ENCODE data around the gene GAD1.

The GAD1 gene

DNA sequence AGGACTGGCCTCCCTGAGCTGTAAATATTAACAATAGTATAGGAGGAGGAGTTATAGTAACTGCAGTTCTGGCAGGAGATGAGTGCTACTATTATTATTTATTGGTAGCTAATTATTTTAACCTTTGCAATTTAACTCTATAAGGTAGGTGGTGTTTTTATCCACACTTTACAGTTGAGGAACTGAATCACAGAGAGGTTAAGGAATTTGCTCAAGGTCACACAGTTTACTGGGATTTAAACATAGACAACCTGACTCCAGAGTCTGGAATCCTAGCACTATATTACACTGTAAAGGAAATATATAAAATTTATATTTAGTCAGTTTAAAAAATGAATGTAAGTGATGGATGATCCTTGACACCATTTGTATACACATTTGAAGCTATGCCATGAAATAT is 44.4 kb upstream of the GAD1 start:
- no peak for DNase-seq (ENCODE audit: low spot score)
- Histone ChIP-seq H3K27me3 (ENCODE audit: insufficient read depth, poor library complexity, severe bottlenecking) (no peaks in the 10 kb centered on the region), H3K9me3 (ENCODE audit: severe bottlenecking) (no peaks in the 10 kb centered on the region), H3K4me3 (ENCODE audit: severe bottlenecking) (no peak overlapping the region), H3K4me1 (ENCODE audit: insufficient read depth, poor library complexity, severe bottlenecking) (no peaks in the 10 kb centered on the region), H3K27ac (ENCODE audit: poor library complexity, severe bottlenecking) (no peak overlapping the region), H3K36me3 (ENCODE audit: low read depth) (no peaks in the 10 kb centered on the region)
- no peak for TF ChIP-seq CTCF (IDR thresholded peaks at IDR 0.05; ENCODE audit: poor library complexity, severe bottlenecking)
- ATAC-seq (ENCODE audit: low read depth), result no peak

DNA sequence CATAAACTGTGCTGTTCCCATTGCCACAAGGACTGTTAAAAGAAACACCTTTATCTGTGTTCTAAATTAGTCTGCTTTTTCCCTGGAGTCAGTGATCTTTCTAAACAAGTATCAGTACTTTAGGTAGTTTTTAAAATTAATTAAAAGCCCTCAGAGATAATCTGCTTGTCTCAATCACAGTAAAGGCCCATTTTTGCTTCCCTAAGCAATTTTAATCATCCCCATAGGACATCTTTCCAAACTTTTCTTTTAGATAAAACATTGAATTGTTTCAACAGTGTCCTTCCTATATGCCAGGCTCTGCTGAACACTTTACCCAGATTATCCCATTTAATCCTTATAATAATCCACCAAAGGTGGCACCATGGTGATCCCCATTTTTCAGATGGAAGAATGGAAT is 42.6 kb upstream of the GAD1 start:
- Histone ChIP-seq H3K27me3 (ENCODE audit: insufficient read depth, poor library complexity, severe bottlenecking) (no peaks in the 10 kb centered on the region), H3K36me3 (ENCODE audit: low read depth) (no peaks in the 10 kb centered on the region), H3K9me3 (ENCODE audit: severe bottlenecking) (no peaks in the 10 kb centered on the region), H3K4me3 (ENCODE audit: severe bottlenecking) (no peak overlapping the region), H3K4me1 (ENCODE audit: insufficient read depth, poor library complexity, severe bottlenecking) (no peaks in the 10 kb centered on the region), H3K27ac (ENCODE audit: poor library complexity, severe bottlenecking) (no peak overlapping the region)
- DNase-seq (ENCODE audit: low spot score) (no peak), ATAC-seq (ENCODE audit: low read depth) (no peak)
- TF ChIP-seq CTCF (IDR thresholded peaks at IDR 0.05; ENCODE audit: poor library complexity, severe bottlenecking), result no peak

DNA sequence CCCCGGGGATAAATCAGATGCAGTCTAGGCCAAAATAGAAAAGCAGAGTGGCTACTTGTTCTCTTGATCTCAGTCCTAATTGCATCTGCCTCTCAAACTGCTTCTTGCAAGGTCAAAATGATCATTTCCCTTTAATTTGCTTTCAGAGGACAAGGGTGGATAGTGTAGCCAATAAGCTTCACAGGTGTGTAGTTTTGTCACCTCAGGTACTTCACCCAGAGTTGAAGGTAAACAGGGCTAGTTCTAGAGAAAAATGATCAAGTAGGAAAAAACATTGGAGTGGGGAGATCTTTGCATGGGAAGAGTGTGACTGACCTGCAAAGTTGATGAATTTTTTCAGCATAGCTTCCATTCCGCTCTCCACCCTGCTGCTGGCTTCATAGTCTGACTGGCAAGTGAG is 37.8 kb upstream of the GAD1 start:
- Histone ChIP-seq H3K4me1 (ENCODE audit: insufficient read depth, poor library complexity, severe bottlenecking) (no peaks in the 10 kb centered on the region), H3K36me3 (ENCODE audit: low read depth) (no peaks in the 10 kb centered on the region), H3K27ac (ENCODE audit: poor library complexity, severe bottlenecking) (no peak overlapping the region), H3K4me3 (ENCODE audit: severe bottlenecking) (no peak overlapping the region), H3K9me3 (ENCODE audit: severe bottlenecking) (no peaks in the 10 kb centered on the region), H3K27me3 (ENCODE audit: insufficient read depth, poor library complexity, severe bottlenecking) (no peaks in the 10 kb centered on the region)
- ATAC-seq (ENCODE audit: low read depth) (no peak), DNase-seq (ENCODE audit: low spot score) (no peak)
- TF ChIP-seq CTCF (IDR thresholded peaks at IDR 0.05; ENCODE audit: poor library complexity, severe bottlenecking), result no peak

GRCh38 chr2:170779304-170779703 is 37.4 kb upstream of the GAD1 start:
- TF ChIP-seq CTCF (IDR thresholded peaks at IDR 0.05; ENCODE audit: poor library complexity, severe bottlenecking), result no peak
- H3K4me1 ChIP-seq (ENCODE audit: insufficient read depth, poor library complexity, severe bottlenecking), result no peaks in the 10 kb centered on the region
- ATAC-seq (ENCODE audit: low read depth) (no peak), DNase-seq (ENCODE audit: low spot score) (no peak)
- no peaks in the 10 kb centered on the region for H3K27me3 ChIP-seq (ENCODE audit: insufficient read depth, poor library complexity, severe bottlenecking)
- no peak overlapping the region for H3K4me3 ChIP-seq (ENCODE audit: severe bottlenecking)
- no peaks in the 10 kb centered on the region for H3K9me3 ChIP-seq (ENCODE audit: severe bottlenecking)
- no peak overlapping the region for H3K27ac ChIP-seq (ENCODE audit: poor library complexity, severe bottlenecking)
- no peaks in the 10 kb centered on the region for H3K36me3 ChIP-seq (ENCODE audit: low read depth)

- no peak overlapping the region for H3K4me3 ChIP-seq (ENCODE audit: severe bottlenecking)
- no peaks in the 10 kb centered on the region for H3K4me1 ChIP-seq (ENCODE audit: insufficient read depth, poor library complexity, severe bottlenecking)
- H3K27me3 ChIP-seq (ENCODE audit: insufficient read depth, poor library complexity, severe bottlenecking), result no peaks in the 10 kb centered on the region
- TF ChIP-seq CTCF (IDR thresholded peaks at IDR 0.05; ENCODE audit: poor library complexity, severe bottlenecking), result no peak
- no peak overlapping the region for H3K27ac ChIP-seq (ENCODE audit: poor library complexity, severe bottlenecking)
- no peak for DNase-seq (ENCODE audit: low spot score)
- no peak for ATAC-seq (ENCODE audit: low read depth)
- no peaks in the 10 kb centered on the region for H3K9me3 ChIP-seq (ENCODE audit: severe bottlenecking)
- H3K36me3 ChIP-seq (ENCODE audit: low read depth), result no peaks in the 10 kb centered on the region
Measured at GRCh38 chr2:170782673-170783072, 34.0 kb upstream of the GAD1 start.
